ENCODE data around the gene CTXN1.

DNA sequence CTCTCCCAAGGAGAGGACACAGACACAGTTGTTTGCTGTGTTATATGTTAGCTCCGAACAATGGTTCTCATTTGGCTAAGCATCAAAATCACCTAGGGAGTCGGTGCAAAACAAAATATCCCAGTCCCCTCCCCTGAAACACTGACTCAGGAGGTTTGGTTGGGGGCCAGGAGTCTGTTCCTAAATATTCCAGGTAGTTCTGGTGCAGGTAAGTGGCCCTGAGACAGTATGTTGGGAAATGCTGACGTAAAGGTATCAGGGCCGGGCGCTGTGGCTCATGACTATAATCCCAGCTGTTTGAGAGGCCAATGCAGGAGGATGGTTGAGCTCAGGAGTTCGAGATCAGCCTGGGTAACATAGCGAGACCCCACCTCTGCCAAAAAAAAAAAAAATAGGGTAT, 24.6 kb downstream of the CTXN1 start:
- TF ChIP-seq, protein P1, sequence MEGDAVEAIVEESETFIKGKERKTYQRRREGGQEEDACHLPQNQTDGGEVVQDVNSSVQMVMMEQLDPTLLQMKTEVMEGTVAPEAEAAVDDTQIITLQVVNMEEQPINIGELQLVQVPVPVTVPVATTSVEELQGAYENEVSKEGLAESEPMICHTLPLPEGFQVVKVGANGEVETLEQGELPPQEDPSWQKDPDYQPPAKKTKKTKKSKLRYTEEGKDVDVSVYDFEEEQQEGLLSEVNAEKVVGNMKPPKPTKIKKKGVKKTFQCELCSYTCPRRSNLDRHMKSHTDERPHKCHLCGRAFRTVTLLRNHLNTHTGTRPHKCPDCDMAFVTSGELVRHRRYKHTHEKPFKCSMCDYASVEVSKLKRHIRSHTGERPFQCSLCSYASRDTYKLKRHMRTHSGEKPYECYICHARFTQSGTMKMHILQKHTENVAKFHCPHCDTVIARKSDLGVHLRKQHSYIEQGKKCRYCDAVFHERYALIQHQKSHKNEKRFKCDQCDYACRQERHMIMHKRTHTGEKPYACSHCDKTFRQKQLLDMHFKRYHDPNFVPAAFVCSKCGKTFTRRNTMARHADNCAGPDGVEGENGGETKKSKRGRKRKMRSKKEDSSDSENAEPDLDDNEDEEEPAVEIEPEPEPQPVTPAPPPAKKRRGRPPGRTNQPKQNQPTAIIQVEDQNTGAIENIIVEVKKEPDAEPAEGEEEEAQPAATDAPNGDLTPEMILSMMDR (IDR thresholded peaks at IDR 0.05), result no peak
- no peak for TF ChIP-seq POLR2AphosphoS5 (IDR thresholded peaks at IDR 0.05; ENCODE audit: insufficient read depth in 1 of 2, low read depth in 1 of 2)

Data from vagina (tissue), 2 donors.